H1 (cell line): ENCODE measurements around the gene EYA4. TPM values are rescaled to one million over a fixed set of nuclear protein-coding genes. Genes with fewer than 3 reads are reported as not detected.

Experiments used
- CTCF ChIA-PET: fragments of 300-600 bp; sonication (Branson Sonifier 250); formaldehyde crosslinking; loops from one replicate; lab custom pipeline; 2021; ENCODE audit not compliant: partially characterized antibody; lab: Charles Lee
- POLR2A ChIA-PET: fragments of 300-600 bp; sonication (Branson Sonifier 250); formaldehyde crosslinking; loops from one replicate; lab custom pipeline; 2021; ENCODE audit warnings: inconsistent platforms; ENCODE audit not compliant: partially characterized antibody; lab: Charles Lee
- DNase-seq, 2 experiments: peaks; one replicate each; pipeline versions ENCODE4 v3.0.0 to v3.0.0-alpha.2; 2010 to 2022; ENCODE audit warnings: low spot score in 2 of 2, low read depth in 1 of 2, mixed read lengths in 1 of 2
- FAIRE-seq: peaks from 2 replicates; lab custom pipeline; 2011; peaks lifted over from hg19 to GRCh38; lab: Jason Lieb, UNC
- H2AFZ ChIP-seq: 2 replicates; pipeline ENCODE4 v1.8.1; 2012; ENCODE audit warnings: low read length, inconsistent platforms
- H2AK5ac ChIP-seq: 2 replicates; pipeline ENCODE4 v1.6.1; 2013; ENCODE audit warnings: low read depth, low read length
- H2BK120ac ChIP-seq: replicated peaks from 2 replicates; pipeline ENCODE3; 2013; ENCODE audit warnings: low read depth, low read length, inconsistent platforms
- H2BK12ac ChIP-seq: 2 replicates; pipeline ENCODE4 v1.6.1; 2013; ENCODE audit warnings: low read depth, low read length
- H2BK15ac ChIP-seq: 2 replicates; pipeline ENCODE4 v1.6.1; 2013; ENCODE audit warnings: low read length
- H2BK20ac ChIP-seq: 2 replicates; pipeline ENCODE4 v1.6.1; 2013; ENCODE audit warnings: low read length
- H2BK5ac ChIP-seq: 2 replicates; pipeline ENCODE4 v1.6.1; 2013; ENCODE audit warnings: low read depth, low read length
- H3K14ac ChIP-seq: 2 replicates; pipeline ENCODE4 v1.6.1; 2013; ENCODE audit warnings: inconsistent platforms; ENCODE audit not compliant: insufficient read length
- H3K18ac ChIP-seq: 2 replicates; pipeline ENCODE4 v1.6.1; 2013; ENCODE audit warnings: low read length; ENCODE audit errors: extremely low read depth
- H3K23ac ChIP-seq: 2 replicates; pipeline ENCODE4 v1.6.1; 2013; ENCODE audit warnings: inconsistent platforms; ENCODE audit not compliant: insufficient read length
- H3K23me2 ChIP-seq: 2 replicates; pipeline ENCODE4 v1.6.1; 2013; ENCODE audit warnings: low read depth, low read length
- H3K27ac ChIP-seq: 2 replicates; pipeline ENCODE4 v1.6.1; 2011; ENCODE audit warnings: low read depth, low read length, inconsistent platforms
- H3K27me3 ChIP-seq, 4 experiments: replicated peaks in 1 of 4; 1 replicate in 1 of 4; 2 replicates in 3 of 4; pipeline versions ENCODE4 v1.6.1 to v1.8.1; 2011 to 2013; ENCODE audit warnings: low read length in 3 of 4, mild to moderate bottlenecking in 3 of 4, inconsistent platforms in 2 of 4, mixed read lengths in 2 of 4, moderate library complexity in 1 of 4; ENCODE audit not compliant: control insufficient read depth in 3 of 4, insufficient read depth in 3 of 4; ENCODE audit errors: extremely low read depth in 1 of 4
- H3K36me3 ChIP-seq, 4 experiments: 2 replicates each; pipeline versions ENCODE4 v1.6.1 to v1.8.1; 2011 to 2013; ENCODE audit warnings: mild to moderate bottlenecking in 4 of 4, low read length in 3 of 4, moderate library complexity in 2 of 4, control low read depth in 1 of 4, inconsistent platforms in 1 of 4; ENCODE audit not compliant: insufficient read depth in 4 of 4, control insufficient read depth in 2 of 4
- H3K4ac ChIP-seq: replicated peaks from 2 replicates; pipeline ENCODE3; 2013; ENCODE audit warnings: low read length, low read depth, mixed read lengths, inconsistent platforms; ENCODE audit not compliant: insufficient read length
- H3K4me1 ChIP-seq, 4 experiments: replicated peaks in 1 of 4; 1 replicate in 1 of 4; 2 replicates in 3 of 4; pipeline versions ENCODE4 v1.6.1 to v1.8.1; 2011 to 2013; ENCODE audit warnings: low read length in 3 of 4, inconsistent platforms in 2 of 4, mixed read lengths in 1 of 4; ENCODE audit not compliant: insufficient read depth in 4 of 4, control insufficient read depth in 3 of 4
- H3K4me2 ChIP-seq, 2 experiments: 2 replicates each; pipeline versions ENCODE4 v1.6.1 to v1.8.1; 2011 to 2013; ENCODE audit warnings: low read depth in 2 of 2, low read length in 2 of 2, control low read depth in 1 of 2, inconsistent platforms in 1 of 2, mild to moderate bottlenecking in 1 of 2; ENCODE audit not compliant: insufficient read depth in 1 of 2
- H3K4me3 ChIP-seq, 4 experiments: fragments of 200-600, 300-600 bp in 1 of 4; sonication (generic), shearing (Covaris generic), sonication (Bioruptor Twin) in 1 of 4; 2 replicates each; pipeline versions ENCODE4 v1.5.1 to v1.8.1; 2011 to 2016; ENCODE audit warnings: low read length in 4 of 4, low read depth in 3 of 4, control low read depth in 2 of 4, inconsistent platforms in 2 of 4, mild to moderate bottlenecking in 2 of 4, mixed read lengths in 1 of 4, moderate library complexity in 1 of 4; ENCODE audit not compliant: insufficient read depth in 2 of 4; ENCODE audit errors: extremely low read depth in 1 of 4
- H3K56ac ChIP-seq: replicated peaks from 2 replicates; pipeline ENCODE3; 2013; ENCODE audit warnings: low read depth, mild to moderate bottlenecking, mixed read lengths, low read length, inconsistent platforms; ENCODE audit not compliant: insufficient read length
- H3K79me1 ChIP-seq: 2 replicates; pipeline ENCODE4 v1.6.1; 2013; ENCODE audit warnings: low read depth, low read length, control low read depth
- H3K79me2 ChIP-seq, 2 experiments: 2 replicates each; pipeline versions ENCODE4 v1.6.1 to v1.8.1; 2012 to 2013; ENCODE audit warnings: low read length in 2 of 2, mild to moderate bottlenecking in 2 of 2, inconsistent platforms in 1 of 2; ENCODE audit not compliant: insufficient read depth in 2 of 2, control insufficient read depth in 1 of 2
- H3K9ac ChIP-seq, 4 experiments: replicated peaks in 1 of 4; 1 replicate in 1 of 4; 2 replicates in 3 of 4; pipeline versions ENCODE4 v1.6.1 to v1.8.1; 2011 to 2013; ENCODE audit warnings: low read depth in 3 of 4, low read length in 3 of 4, control low read depth in 2 of 4, mild to moderate bottlenecking in 2 of 4, moderate library complexity in 2 of 4, inconsistent platforms in 1 of 4; ENCODE audit errors: extremely low read depth in 1 of 4
- H3K9me3 ChIP-seq, 2 experiments: 2 replicates each; pipeline versions ENCODE4 v1.6.1 to v1.8.1; 2012 to 2013; ENCODE audit warnings: mild to moderate bottlenecking in 2 of 2, moderate library complexity in 2 of 2, control low read depth in 1 of 2, inconsistent platforms in 1 of 2, low read depth in 1 of 2, low read length in 1 of 2, mixed read lengths in 1 of 2; ENCODE audit not compliant: insufficient read depth in 2 of 2
- H4K20me1 ChIP-seq, 2 experiments: replicated peaks in 1 of 2; 2 replicates each; pipeline versions ENCODE3 to v1.8.1; 2011 to 2013; ENCODE audit warnings: inconsistent platforms in 2 of 2, low read length in 2 of 2, mild to moderate bottlenecking in 1 of 2; ENCODE audit not compliant: insufficient read depth in 2 of 2, control insufficient read depth in 1 of 2
- H4K5ac ChIP-seq: 2 replicates; pipeline ENCODE4 v1.6.1; 2013; ENCODE audit warnings: low read length, low read depth, mixed read lengths, inconsistent platforms; ENCODE audit not compliant: insufficient read length
- H4K8ac ChIP-seq: 2 replicates; pipeline ENCODE4 v1.8.0; 2013; ENCODE audit warnings: mild to moderate bottlenecking, moderate library complexity, low read length, inconsistent platforms; ENCODE audit not compliant: insufficient read depth; ENCODE audit errors: extremely low read depth
- H4K91ac ChIP-seq: replicated peaks from 2 replicates; pipeline ENCODE3; 2013; ENCODE audit warnings: low read length, mixed read lengths, inconsistent platforms; ENCODE audit not compliant: insufficient read length
- FOSL1 ChIP-seq: IDR thresholded peaks from 2 replicates; pipeline ENCODE4 v1.6.1; 2011; ENCODE audit warnings: mild to moderate bottlenecking, low read depth, low read length, moderate library complexity; ENCODE audit not compliant: insufficient read depth
- TAF1 ChIP-seq: IDR thresholded peaks from 2 replicates; pipeline ENCODE4 v1.6.1; 2011; ENCODE audit warnings: mild to moderate bottlenecking, low read depth, low read length
- WGBS, 2 experiments: shearing (Covaris generic) in 1 of 2; methylation state at CpG; one replicate each; pipeline versions ENCODE4 v1.1.6 to v1.1.7; 2013 to 2015; ENCODE audit warnings: low lambda C conversion rate in 2 of 2, mixed read lengths in 2 of 2, inconsistent platforms in 1 of 2, low coverage in 1 of 2, missing lambda C conversion rate in 1 of 2; ENCODE audit not compliant: insufficient replicate concordance in 2 of 2, insufficient coverage in 1 of 2, insufficient read length in 1 of 2; ENCODE audit errors: extremely low coverage in 1 of 2, missing lambda C conversion rate in 1 of 2; 5-methylcytosine and 5-hydroxymethylcytosine counted together
- polyA plus RNA-seq, 7 experiments: library from polyadenylated mRNA; depleted of rRNA in 3 of 7; stranded (reverse) in 5 of 7; unstranded in 2 of 7; fragments of >200 nt in 5 of 7; fragments of 200-250 nt in 2 of 7; gene quantifications; 1 replicate in 5 of 7; 2 replicates in 1 of 7; 4 replicates in 1 of 7; pipeline versions ENCODE4 v1.2.1 to v1.2.3, GENCODE V29; 2011 to 2013; ENCODE audit warnings: missing spikeins in 2 of 7, mixed read lengths in 2 of 7
- total RNA-seq: library from RNA; stranded (reverse); fragmentation: NEBNext Ultra II Directional; extraction: Animal tissue kit (Norgen Biotek cat#: 25700); gene quantifications from 2 replicates; pipeline ENCODE4 v1.2.1, GENCODE V29; 2021
- TF ChIP-seq, protein P1 (sequence below): IDR thresholded peaks from 2 replicates; pipeline ENCODE4 v1.6.1; 2011; ENCODE audit warnings: low read depth, mild to moderate bottlenecking, low read length; ENCODE audit not compliant: insufficient read depth

Gene EYA4
- total and polyA plus RNA-seq, 2 of the 8 experiments (the other 6 are each of a cell fraction or from before 2014, with no cell fraction given), result 0.06 to 0.17 TPM

DNA sequence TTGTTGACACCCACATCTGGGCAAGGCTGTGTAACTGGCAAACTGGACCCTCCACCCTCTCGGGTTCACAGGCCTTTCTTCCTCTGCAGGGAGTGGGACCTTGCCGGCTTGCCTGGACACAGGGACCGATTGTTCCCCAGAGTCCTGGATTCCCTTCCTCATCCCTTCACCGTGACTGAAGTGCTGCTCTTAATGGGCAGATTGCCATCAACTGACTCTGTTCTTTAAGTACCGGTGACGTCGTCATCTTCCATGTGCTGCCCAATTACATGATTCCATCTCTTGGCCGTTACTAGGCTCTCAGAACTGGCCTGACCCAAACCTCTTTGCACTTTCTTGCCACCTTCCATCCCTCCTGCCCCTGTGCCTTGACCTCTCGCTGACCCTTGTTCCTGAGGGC is 85.4 kb downstream of the EYA4 start:
- Histone ChIP-seq H4K91ac (no peak overlapping the region), H3K23ac (no peak overlapping the region), H3K23me2 (no peaks in the 10 kb centered on the region), H4K5ac (no peak overlapping the region), H3K9ac (no peak overlapping the region), H3K56ac (no peak overlapping the region), H2BK15ac (no peak overlapping the region), H3K14ac (no peak overlapping the region), H3K4me2 (no peak overlapping the region), H3K27me3 (no peaks in the 10 kb centered on the region), H4K20me1 (no peaks in the 10 kb centered on the region), H4K8ac (no peak overlapping the region), H2AFZ (0 out of 2 replicates have a peak overlapping the region, but pooled peaks have one; percentile 70), H2BK5ac (no peak overlapping the region), H2BK12ac (no peak overlapping the region), H2AK5ac (no peak overlapping the region), H3K36me3 (no peaks in the 10 kb centered on the region), H3K4me3 (no peak overlapping the region), H3K27ac (no peak overlapping the region), H3K79me1 (no peaks in the 10 kb centered on the region), H2BK120ac (no peak overlapping the region), H3K4ac (no peak overlapping the region), H3K18ac (no peak overlapping the region), H3K79me2 (no peaks in the 10 kb centered on the region), H3K9me3 (no peaks in the 10 kb centered on the region), H3K4me1 (no peaks in the 10 kb centered on the region), H2BK20ac (no peak overlapping the region)
- ChIA-PET POLR2A (no interaction called here), CTCF (no interaction called here)
- no peak for FAIRE-seq
- WGBS, 2 experiments, result 94% methylated on average over 9 of the region's 9 CpGs; no CpG with 5 or more reads in 1 of the 2 experiments
- TF ChIP-seq, protein P1, sequence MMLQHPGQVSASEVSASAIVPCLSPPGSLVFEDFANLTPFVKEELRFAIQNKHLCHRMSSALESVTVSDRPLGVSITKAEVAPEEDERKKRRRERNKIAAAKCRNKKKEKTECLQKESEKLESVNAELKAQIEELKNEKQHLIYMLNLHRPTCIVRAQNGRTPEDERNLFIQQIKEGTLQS, result no peak
- TF ChIP-seq FOSL1 (no peak), TAF1 (no peak)
- DNase-seq, result no peak
